GM23248 (cell line): ENCODE results near the gene SPTBN4.

Experiments used
- EZH2 ChIP-seq: fragments of 200-600 bp; sonication (generic); IDR thresholded peaks from 2 replicates; pipeline ENCODE4 v1.6.1; 2018; ENCODE audit warnings: antibody characterized with exemption, mild to moderate bottlenecking; ENCODE audit not compliant: insufficient read depth, poor library complexity, severe bottlenecking
- EZH2phosphoT487 ChIP-seq: fragments of 200-600 bp; sonication (generic); IDR thresholded peaks from 2 replicates; pipeline ENCODE4 v1.6.1; 2018; ENCODE audit warnings: antibody characterized with exemption, moderate library complexity, mild to moderate bottlenecking, low read depth; ENCODE audit not compliant: insufficient read depth

DNA sequence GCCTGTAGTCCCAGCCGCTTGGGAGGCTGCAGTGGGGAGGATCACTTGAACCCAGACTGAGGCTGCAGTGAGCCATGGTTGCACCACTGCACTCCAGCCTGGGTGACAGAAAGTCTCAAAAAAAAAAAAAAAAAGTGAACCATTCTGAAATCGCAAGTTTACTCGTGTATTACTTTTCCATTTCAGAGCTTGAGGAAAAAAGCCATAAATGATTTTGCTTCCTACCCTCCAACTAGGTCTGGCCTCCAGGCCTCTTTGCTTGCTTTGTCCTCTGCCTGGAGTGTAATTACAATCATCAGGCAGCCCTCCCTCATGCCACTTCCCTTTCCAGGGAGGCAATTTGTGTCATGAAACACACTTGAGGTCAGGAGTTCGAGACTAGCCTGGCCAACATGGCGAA is 9.8 kb upstream of the SPTBN4 start:
- TF ChIP-seq EZH2 (no peak), EZH2phosphoT487 (no peak)
